Esophagus muscularis mucosa (tissue), 4 donors: ENCODE results near the gene ARSG. TPM values are rescaled to one million over a fixed set of nuclear protein-coding genes. Genes with fewer than 3 reads are reported as not detected.

Source experiments
- DNase-seq: peaks from one replicate; pipeline ENCODE4 v3.0.0-alpha.2; 2017; ENCODE audit errors: extremely low spot score
- H3K27ac ChIP-seq, 4 donors: fragments of 200-600 bp; sonication (generic); replicated peaks in 1 of 4; 1 replicate in 3 of 4; 2 replicates in 1 of 4; pipeline ENCODE4 v1.5.1; 2016 to 2019; ENCODE audit warnings: mild to moderate bottlenecking in 1 of 4
- H3K27me3 ChIP-seq, 4 donors: fragments of 200-600 bp; sonication (generic); one replicate each; pipeline versions ENCODE4 v1.5.1 to v1.6.0; 2016 to 2019
- H3K36me3 ChIP-seq, 4 donors: fragments of 200-600 bp; sonication (generic); one replicate each; pipeline ENCODE4 v1.5.1; 2016 to 2019
- H3K4me1 ChIP-seq, 4 donors: fragments of 200-600 bp; sonication (generic); one replicate each; pipeline ENCODE4 v1.5.1; 2016 to 2019
- H3K4me3 ChIP-seq, 4 donors: fragments of 200-600 bp; sonication (generic); 1 replicate in 2 of 4; 2 replicates in 2 of 4; pipeline ENCODE4 v1.5.1; 2016 to 2019; ENCODE audit warnings: mild to moderate bottlenecking in 4 of 4, moderate library complexity in 1 of 4
- H3K9me3 ChIP-seq, 4 donors: fragments of 200-600 bp; sonication (generic); 1 replicate in 3 of 4; 2 replicates in 1 of 4; pipeline ENCODE4 v1.5.1; 2016 to 2019
- EP300 ChIP-seq: sonication (generic); formaldehyde crosslinking; IDR thresholded peaks from one replicate; pipeline ENCODE4 v1.6.1; 2017; ENCODE audit warnings: antibody characterized with exemption
- POLR2A ChIP-seq: fragments of 450-650 bp; IDR thresholded peaks from one replicate; pipeline ENCODE4 v1.6.1; 2017; ENCODE audit warnings: antibody characterized with exemption, moderate library complexity, mild to moderate bottlenecking, low read depth
- POLR2AphosphoS5 ChIP-seq, 2 donors: sonication (generic); formaldehyde crosslinking; IDR thresholded peaks; one replicate each; pipeline ENCODE4 v1.6.1; 2017; ENCODE audit warnings: antibody characterized with exemption in 2 of 2
- WGBS: methylation state at CpG from one replicate; pipeline ENCODE4 v1.1.5; 2018; 5-methylcytosine and 5-hydroxymethylcytosine counted together
- intact Hi-C: fragments of 100-400 bp; cut with DNase I; formaldehyde crosslinking; loops from one replicate; pipeline ENCODE4 v1.15.1; 2023
- total RNA-seq, 4 donors: library from RNA; depleted of rRNA; stranded (reverse); fragments of >200 nt; gene quantifications; one replicate each; pipeline versions ENCODE4 v1.1.0 to v1.2.1, GENCODE V29; 2016
- TF ChIP-seq, protein P1 (sequence below), 3 experiments: fragments of 200-600 bp in 2 of 3; fragments of 450-650 bp in 1 of 3; sonication (generic) in 2 of 3; IDR thresholded peaks; one replicate each; pipeline ENCODE4 v1.5.1; 2017 to 2019; ENCODE audit warnings: antibody characterized with exemption in 3 of 3, mild to moderate bottlenecking in 2 of 3, moderate library complexity in 1 of 3

Gene ARSG
- total RNA-seq, 4 donors from 2014 or later, result 1.7 to 4.9 (median 2.8) TPM

DNA sequence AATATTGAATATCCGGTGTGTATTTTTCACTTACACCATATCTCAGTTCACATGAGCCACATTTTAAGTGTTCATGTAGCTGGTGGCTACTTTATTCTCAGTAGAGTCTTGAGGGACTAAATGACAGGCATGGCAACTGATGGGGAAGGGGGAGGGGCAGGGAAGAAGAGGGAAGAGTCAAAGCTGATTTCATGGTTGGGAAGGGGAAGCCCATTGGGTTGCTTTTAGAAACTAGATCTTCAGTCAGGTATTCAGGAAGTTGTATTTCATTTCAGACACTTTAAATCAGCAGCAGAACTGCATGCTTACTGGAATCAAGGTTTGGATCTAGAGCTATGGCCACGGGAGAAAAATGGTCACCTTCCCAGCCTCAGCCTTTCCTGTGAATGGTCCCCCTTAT is 168.9 kb downstream of the ARSG start:
- WGBS, result 78% methylated on average over 2 of the region's 2 CpGs
- no peaks in the 10 kb centered on the region for H3K9me3 ChIP-seq
- no peak overlapping the region for H3K4me3 ChIP-seq
- TF ChIP-seq, protein P1, sequence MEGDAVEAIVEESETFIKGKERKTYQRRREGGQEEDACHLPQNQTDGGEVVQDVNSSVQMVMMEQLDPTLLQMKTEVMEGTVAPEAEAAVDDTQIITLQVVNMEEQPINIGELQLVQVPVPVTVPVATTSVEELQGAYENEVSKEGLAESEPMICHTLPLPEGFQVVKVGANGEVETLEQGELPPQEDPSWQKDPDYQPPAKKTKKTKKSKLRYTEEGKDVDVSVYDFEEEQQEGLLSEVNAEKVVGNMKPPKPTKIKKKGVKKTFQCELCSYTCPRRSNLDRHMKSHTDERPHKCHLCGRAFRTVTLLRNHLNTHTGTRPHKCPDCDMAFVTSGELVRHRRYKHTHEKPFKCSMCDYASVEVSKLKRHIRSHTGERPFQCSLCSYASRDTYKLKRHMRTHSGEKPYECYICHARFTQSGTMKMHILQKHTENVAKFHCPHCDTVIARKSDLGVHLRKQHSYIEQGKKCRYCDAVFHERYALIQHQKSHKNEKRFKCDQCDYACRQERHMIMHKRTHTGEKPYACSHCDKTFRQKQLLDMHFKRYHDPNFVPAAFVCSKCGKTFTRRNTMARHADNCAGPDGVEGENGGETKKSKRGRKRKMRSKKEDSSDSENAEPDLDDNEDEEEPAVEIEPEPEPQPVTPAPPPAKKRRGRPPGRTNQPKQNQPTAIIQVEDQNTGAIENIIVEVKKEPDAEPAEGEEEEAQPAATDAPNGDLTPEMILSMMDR (IDR thresholded peaks at IDR 0.05), result no peak
- no peak for TF ChIP-seq POLR2A
- TF ChIP-seq EP300, result no peak
- TF ChIP-seq POLR2AphosphoS5 (IDR thresholded peaks at IDR 0.05), result no peak
- H3K27me3 ChIP-seq, result no peaks in the 10 kb centered on the region
- no peak overlapping the region for H3K27ac ChIP-seq
- H3K36me3 ChIP-seq, result no peaks in the 10 kb centered on the region
- DNase-seq, result no peak
- H3K4me1 ChIP-seq, result peaks cover 8 to 29% (median 28%) of the 10 kb centered on the region in 4 donors
- intact Hi-C loops, result loop anchor here (5.0 to 10.0 kb wide), 2 partner anchors 288 to 295 kb away; no protein-coding TSS in a partner anchor

DNA sequence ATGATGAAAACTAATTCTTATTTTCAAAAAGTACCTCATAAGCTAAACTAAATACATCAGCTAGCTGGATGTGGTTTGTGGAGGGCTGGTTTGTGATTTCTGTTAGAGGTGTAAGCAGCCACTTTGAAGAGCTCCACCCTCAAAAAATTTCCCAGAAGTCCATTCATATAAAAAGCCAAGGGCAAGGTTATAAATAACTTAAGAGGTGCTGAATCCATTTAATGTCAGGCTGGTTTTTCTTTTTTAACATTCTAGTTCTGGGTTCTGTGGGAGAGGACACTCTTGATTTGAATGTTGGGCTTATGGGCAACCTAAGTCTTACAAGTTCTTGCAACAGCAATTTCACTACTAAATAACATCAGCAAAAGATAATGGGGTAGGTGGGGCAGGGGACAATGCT is 169.4 kb downstream of the ARSG start:
- intact Hi-C loops, result loop anchor here (5.0 to 10.0 kb wide), 2 partner anchors 288 to 294 kb away; no protein-coding TSS in a partner anchor
- Histone ChIP-seq H3K4me3 (no peak overlapping the region), H3K27ac (no peak overlapping the region), H3K27me3 (no peaks in the 10 kb centered on the region), H3K4me1 (peaks cover 5 to 24% (median 22%) of the 10 kb centered on the region in 4 donors), H3K36me3 (no peaks in the 10 kb centered on the region), H3K9me3 (no peaks in the 10 kb centered on the region)
- no peak for DNase-seq
- TF ChIP-seq EP300 (no peak), POLR2AphosphoS5 (IDR thresholded peaks at IDR 0.05) (no peak), POLR2A (no peak)
- TF ChIP-seq, protein P1 (IDR thresholded peaks at IDR 0.05), result no peak

DNA sequence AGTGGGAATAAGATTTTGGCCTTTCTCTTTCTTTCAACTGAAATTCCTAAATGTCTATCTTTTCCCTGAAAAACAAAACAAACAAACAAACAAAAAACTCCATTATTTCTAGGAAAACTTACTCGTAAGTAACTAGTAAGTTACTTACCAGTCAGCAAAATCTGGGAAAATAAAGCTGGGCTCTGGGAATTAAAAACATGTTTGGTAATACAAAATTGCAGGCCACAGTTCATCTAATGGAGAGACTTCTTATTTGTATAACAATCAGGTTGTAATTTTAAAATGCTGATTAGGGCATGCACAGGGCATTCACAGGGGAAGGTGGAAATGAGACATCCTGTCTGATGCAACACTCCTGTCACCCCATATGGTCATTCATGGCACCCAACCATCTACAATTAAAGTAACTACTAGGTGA is 169.8 kb downstream of the ARSG start:
- Histone ChIP-seq H3K9me3 (no peaks in the 10 kb centered on the region), H3K27me3 (no peaks in the 10 kb centered on the region), H3K27ac (no peak overlapping the region), H3K4me1 (peaks cover 3 to 19% (median 18%) of the 10 kb centered on the region in 4 donors), H3K36me3 (no peaks in the 10 kb centered on the region), H3K4me3 (no peak overlapping the region)
- intact Hi-C loops, result loop anchor here (5.0 to 10.0 kb wide), 2 partner anchors 289 to 294 kb away; no protein-coding TSS in a partner anchor
- no peak for DNase-seq
- TF ChIP-seq, protein P1 (IDR thresholded peaks at IDR 0.05), result no peak
- TF ChIP-seq POLR2A (no peak), POLR2AphosphoS5 (IDR thresholded peaks at IDR 0.05) (no peak), EP300 (no peak)
- 85% methylated on average over 1 of the region's 1 CpG for WGBS

DNA sequence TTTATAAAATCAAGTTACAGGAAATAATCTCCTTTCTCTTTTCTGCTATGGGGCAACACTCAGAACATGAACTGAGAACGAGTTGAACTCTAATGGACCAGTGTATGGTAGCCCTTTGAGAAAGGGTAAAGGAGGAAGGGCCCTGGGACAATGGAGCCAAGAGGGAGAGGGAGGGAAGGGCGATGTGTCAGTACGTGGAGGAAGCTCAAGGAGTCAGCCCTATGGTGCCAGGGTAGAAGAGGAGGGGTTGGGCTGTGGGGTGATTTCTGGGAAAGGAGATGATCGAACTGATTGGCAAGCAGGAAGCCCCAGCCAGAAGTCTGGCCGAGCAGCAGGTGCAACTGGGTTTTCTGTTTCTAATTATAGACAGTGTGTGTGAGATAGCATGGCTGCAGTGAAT is 170.3 kb downstream of the ARSG start:
- peaks cover 6 to 15% (median 13%) of the 10 kb centered on the region in 4 donors for H3K4me1 ChIP-seq
- no peaks in the 10 kb centered on the region for H3K9me3 ChIP-seq
- H3K36me3 ChIP-seq, result no peaks in the 10 kb centered on the region
- TF ChIP-seq POLR2A, result no peak
- no peaks in the 10 kb centered on the region for H3K27me3 ChIP-seq
- WGBS, result 50% methylated on average over 5 of the region's 5 CpGs
- H3K27ac ChIP-seq, result no peak overlapping the region
- no peak overlapping the region for H3K4me3 ChIP-seq
- intact Hi-C loops, result loop anchor here (5.0 to 10.0 kb wide), 2 partner anchors 289 to 293 kb away; no protein-coding TSS in a partner anchor
- no peak for DNase-seq

DNA sequence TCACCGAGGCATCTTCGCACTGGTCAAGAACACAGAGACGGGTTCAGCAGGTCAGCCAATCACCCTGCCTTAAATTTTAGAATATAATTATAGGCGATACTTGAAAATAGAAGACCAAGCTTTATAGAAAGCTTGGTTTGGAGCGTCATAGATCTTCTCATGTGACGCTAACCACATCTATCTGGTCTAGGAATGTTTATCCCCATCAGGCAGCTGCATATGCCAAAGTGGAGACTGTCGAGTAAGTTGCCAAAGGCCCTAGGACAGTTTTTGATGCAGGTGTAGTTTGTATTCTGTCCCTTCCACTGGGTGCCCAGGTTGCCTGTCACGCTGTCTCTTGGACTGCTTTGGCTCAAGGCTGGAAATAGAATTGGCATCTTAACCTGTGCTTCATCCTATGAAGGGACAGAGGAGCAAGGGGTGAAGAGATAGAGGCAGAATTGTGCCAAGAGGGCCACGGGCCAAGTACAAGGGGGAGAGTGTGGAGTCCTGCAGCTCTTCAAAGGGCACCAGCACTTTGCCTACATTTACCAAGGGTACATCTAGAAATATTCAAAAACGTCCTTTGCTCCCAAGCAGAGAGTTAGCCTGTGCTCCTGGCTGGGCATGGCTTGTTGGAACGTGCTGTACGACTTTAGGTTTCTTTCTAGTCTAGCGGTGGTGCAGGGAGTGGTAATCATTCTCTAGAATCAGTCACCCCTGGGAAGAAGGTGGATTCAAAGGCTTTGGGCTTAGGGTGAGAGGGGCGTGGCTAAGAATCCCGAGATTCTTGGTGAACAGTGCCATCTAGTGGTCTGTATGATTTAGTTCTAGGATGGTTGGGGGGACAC is 171.3 kb downstream of the ARSG start:
- Histone ChIP-seq H3K27ac (no peak overlapping the region), H3K4me1 (peaks cover 6 to 13% (median 12%) of the 10 kb centered on the region in 4 donors), H3K36me3 (no peaks in the 10 kb centered on the region), H3K4me3 (no peak overlapping the region), H3K9me3 (no peaks in the 10 kb centered on the region), H3K27me3 (no peaks in the 10 kb centered on the region)
- DNase-seq, result no peak
- WGBS, result 47% methylated on average over 15 of the region's 15 CpGs
- intact Hi-C loops, result loop anchor here (2.0 to 10.0 kb wide), 3 partner anchors 200 to 292 kb away; no protein-coding TSS in a partner anchor
- TF ChIP-seq POLR2A, result no peak
- TF ChIP-seq POLR2AphosphoS5 (IDR thresholded peaks at IDR 0.05), result peak in 1 of 2 donors; percentile 36
- TF ChIP-seq, protein P1 (IDR thresholded peaks at IDR 0.05), result peak; percentile 73 to 82 (median 76)
- no peak for TF ChIP-seq EP300
